Activated CD4-positive, alpha-beta memory T cell treated with anti-CD3 and anti-CD28 coated beads, Interleukin-2, amount 10 ng/mL, durations not matched to agents 7 days and 5 days (primary cell): ENCODE measurements around the gene NAV2. TPM values are rescaled to one million over a fixed set of nuclear protein-coding genes. Genes with fewer than 3 reads are reported as not detected.

Experiments
- CTCF ChIA-PET: fragments of 350-600 bp; sonication (Branson Sonifier 250); formaldehyde crosslinking; loops from one replicate; lab custom pipeline; 2021; ENCODE audit warnings: antibody characterized with exemption, inconsistent platforms; lab: Charles Lee
- POLR2A ChIA-PET: fragments of 350-600 bp; sonication (Branson Sonifier 250); formaldehyde crosslinking; loops from one replicate; lab custom pipeline; 2021; ENCODE audit warnings: antibody characterized with exemption; lab: Charles Lee
- DNase-seq: peaks from one replicate; pipeline ENCODE4 v3.0.0-alpha.2; 2020
- H3K27ac Mint-ChIP-seq: one replicate; pipeline ENCODE4 v1.8.0; 2021; ENCODE audit warnings: mild to moderate bottlenecking, mixed read lengths
- H3K27me3 Mint-ChIP-seq: one replicate; pipeline ENCODE4 v1.8.0; 2021; ENCODE audit warnings: mixed read lengths
- H3K36me3 Mint-ChIP-seq: one replicate; pipeline ENCODE4 v1.8.0; 2021; ENCODE audit warnings: low read depth, mixed read lengths
- H3K4me1 Mint-ChIP-seq: one replicate; pipeline ENCODE4 v1.8.0; 2021; ENCODE audit warnings: mixed read lengths
- H3K4me3 Mint-ChIP-seq: one replicate; pipeline ENCODE4 v1.8.0; 2021; ENCODE audit warnings: mild to moderate bottlenecking, mixed read lengths
- H3K9me3 Mint-ChIP-seq: one replicate; pipeline ENCODE4 v1.8.0; 2021; ENCODE audit warnings: mixed read lengths
- total RNA-seq, 2 experiments: library from RNA; stranded (reverse); gene quantifications; one replicate each; pipeline ENCODE4 v1.2.3, GENCODE V29; 2021

NAV2 gene
- total RNA-seq, 2 experiments from 2014 or later: 0.53 to 0.70 TPM

GRCh38 chr11:19819148-19819547, 106.5 kb downstream of the NAV2 start:
- Mint-ChIP-seq H3K27me3 (peaks cover 6% of the 10 kb centered on the region), H3K9me3 (no peaks in the 10 kb centered on the region), H3K27ac (no peak overlapping the region), H3K4me1 (no peaks in the 10 kb centered on the region), H3K4me3 (no peak overlapping the region), H3K36me3 (no peaks in the 10 kb centered on the region)
- ChIA-PET CTCF (no interaction called here), POLR2A (no interaction called here)
- DNase-seq: no peak

DNA sequence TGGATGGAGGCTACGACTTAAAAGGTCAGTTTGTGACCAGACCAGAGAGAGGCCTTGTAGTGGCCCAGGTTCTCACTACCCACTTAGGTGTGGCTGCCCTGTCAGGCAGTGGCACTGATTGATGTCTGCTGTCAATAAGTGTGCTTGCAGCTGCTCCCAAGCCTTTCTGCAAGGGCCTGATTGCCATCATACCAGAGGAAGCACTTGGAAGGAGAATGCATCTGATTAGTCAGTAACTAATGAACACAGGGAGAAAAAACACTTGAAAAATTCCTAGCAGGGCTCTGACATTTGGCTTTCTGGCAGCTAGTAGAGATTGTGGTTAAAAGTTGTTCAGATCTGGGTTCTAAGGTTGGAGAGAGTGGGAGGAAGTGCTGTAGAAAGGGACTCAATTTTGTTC, 107.5 kb downstream of the NAV2 start:
- POLR2A ChIA-PET: no interaction called here
- CTCF ChIA-PET: no interaction called here
- H3K27ac Mint-ChIP-seq: no peak overlapping the region
- no peaks in the 10 kb centered on the region for H3K9me3 Mint-ChIP-seq
- no peaks in the 10 kb centered on the region for H3K36me3 Mint-ChIP-seq
- no peak overlapping the region for H3K4me3 Mint-ChIP-seq
- H3K27me3 Mint-ChIP-seq: peaks cover 6% of the 10 kb centered on the region
- H3K4me1 Mint-ChIP-seq: no peaks in the 10 kb centered on the region
- DNase-seq: no peak

- Mint-ChIP-seq H3K27me3 (peaks cover 11% of the 10 kb centered on the region), H3K4me1 (no peaks in the 10 kb centered on the region), H3K4me3 (no peak overlapping the region), H3K27ac (no peak overlapping the region), H3K9me3 (no peaks in the 10 kb centered on the region), H3K36me3 (no peaks in the 10 kb centered on the region)
- DNase-seq: no peak
- CTCF ChIA-PET: no interaction called here
- POLR2A ChIA-PET: no interaction called here
Observed at GRCh38 chr11:19821412-19821875, 108.8 kb downstream of the NAV2 start.

DNA sequence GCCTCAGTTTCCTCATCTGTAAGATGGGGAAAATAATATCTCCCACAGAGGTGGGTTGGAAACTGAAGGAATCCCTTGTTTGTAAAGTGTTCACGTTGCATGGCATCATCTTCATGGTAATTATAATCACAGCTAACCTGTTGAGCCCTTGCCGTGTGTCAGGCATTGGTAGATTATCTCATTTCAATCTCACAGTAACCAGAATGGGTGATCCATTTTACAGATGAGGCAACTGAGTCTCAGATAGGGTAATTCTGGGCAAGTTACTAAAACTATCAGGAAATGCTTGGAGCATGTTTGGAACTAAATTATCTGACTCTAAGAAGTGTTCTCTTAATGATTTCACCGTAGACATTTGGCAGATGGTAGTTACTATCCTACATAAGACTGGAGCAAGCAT, 109.4 kb downstream of the NAV2 start:
- H3K9me3 Mint-ChIP-seq: no peaks in the 10 kb centered on the region
- ChIA-PET CTCF (no interaction called here), POLR2A (no interaction called here)
- H3K36me3 Mint-ChIP-seq: no peaks in the 10 kb centered on the region
- H3K27ac Mint-ChIP-seq: no peak overlapping the region
- H3K4me1 Mint-ChIP-seq: no peaks in the 10 kb centered on the region
- H3K27me3 Mint-ChIP-seq: peaks cover 11% of the 10 kb centered on the region
- H3K4me3 Mint-ChIP-seq: no peak overlapping the region
- no peak for DNase-seq

DNA sequence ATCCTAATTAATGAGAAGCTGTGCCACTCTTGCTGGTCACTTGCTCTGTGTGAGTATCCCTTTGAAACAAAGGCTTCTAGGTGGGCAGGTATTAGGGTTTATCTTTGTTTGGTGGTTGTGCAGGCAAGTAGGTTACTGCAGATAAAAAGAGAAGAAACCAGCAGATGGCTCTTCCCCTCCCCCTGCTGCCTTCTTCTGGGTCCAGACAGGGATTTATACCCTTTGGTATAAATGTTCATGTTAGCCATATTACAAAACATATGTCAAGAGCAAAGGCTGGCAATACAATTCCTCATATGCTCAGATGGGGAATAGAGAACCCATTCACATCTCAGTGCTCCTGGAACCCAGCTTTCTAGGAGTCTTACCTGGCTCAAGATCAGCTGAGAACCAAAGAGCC, 109.9 kb downstream of the NAV2 start:
- ChIA-PET POLR2A (no interaction called here), CTCF (no interaction called here)
- Mint-ChIP-seq H3K9me3 (no peaks in the 10 kb centered on the region), H3K4me1 (no peaks in the 10 kb centered on the region), H3K27me3 (peaks cover 11% of the 10 kb centered on the region), H3K4me3 (no peak overlapping the region), H3K27ac (no peak overlapping the region), H3K36me3 (no peaks in the 10 kb centered on the region)
- no peak for DNase-seq

GRCh38 chr11:19826606-19827005, 114.0 kb downstream of the NAV2 start:
- DNase-seq: no peak
- no peak overlapping the region for H3K27ac Mint-ChIP-seq
- no peaks in the 10 kb centered on the region for H3K9me3 Mint-ChIP-seq
- no peaks in the 10 kb centered on the region for H3K36me3 Mint-ChIP-seq
- H3K4me1 Mint-ChIP-seq: no peaks in the 10 kb centered on the region
- POLR2A ChIA-PET: no interaction called here
- CTCF ChIA-PET: interaction anchor here (0.6 to 1.4 kb wide), 2 partner anchors 209 to 263 kb away, joined by 3 to 5 read pairs; no protein-coding TSS in a partner anchor
- H3K27me3 Mint-ChIP-seq: peaks cover 5% of the 10 kb centered on the region
- H3K4me3 Mint-ChIP-seq: no peak overlapping the region

DNA sequence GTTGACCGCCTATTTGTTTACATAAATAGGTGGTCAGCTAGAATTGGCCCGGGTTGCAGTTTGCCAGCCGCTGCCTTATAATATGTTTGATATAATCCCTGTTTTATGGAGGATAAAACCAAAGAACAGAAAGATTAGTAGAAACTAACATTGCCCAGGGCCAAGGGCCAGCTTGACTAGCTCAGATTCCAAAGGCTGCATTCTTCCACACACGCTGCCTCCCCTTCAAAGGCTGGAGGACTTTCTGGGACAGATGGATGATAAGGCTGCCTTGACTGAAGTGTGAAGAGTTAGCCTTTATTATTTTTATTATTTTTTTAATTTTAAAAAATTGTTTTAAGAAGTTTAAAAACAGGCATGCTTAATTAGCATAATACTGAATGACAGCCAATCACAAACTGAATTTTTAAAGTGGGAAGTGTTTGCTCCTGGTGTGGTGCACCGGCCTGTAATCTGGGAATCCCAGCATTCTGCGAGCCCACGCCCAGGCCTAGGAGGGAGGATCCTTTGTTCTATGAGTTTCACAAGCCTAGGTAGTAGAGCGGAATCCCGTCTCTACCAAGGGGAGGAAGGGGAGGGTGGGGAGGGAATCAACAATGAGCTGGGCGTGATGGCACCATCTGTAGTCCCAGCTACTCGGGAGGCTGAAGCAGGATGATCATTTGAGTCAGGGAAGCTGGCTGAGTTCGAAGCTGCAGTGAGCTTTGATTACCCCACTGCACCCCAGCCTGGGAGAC, 114.9 kb downstream of the NAV2 start:
- Mint-ChIP-seq H3K27me3 (peaks cover 5% of the 10 kb centered on the region), H3K4me1 (no peaks in the 10 kb centered on the region), H3K27ac (no peak overlapping the region), H3K9me3 (no peaks in the 10 kb centered on the region), H3K4me3 (no peak overlapping the region), H3K36me3 (no peaks in the 10 kb centered on the region)
- no peak for DNase-seq
- ChIA-PET CTCF (no interaction called here), POLR2A (no interaction called here)

- DNase-seq: no peak
- ChIA-PET CTCF (no interaction called here), POLR2A (no interaction called here)
- Mint-ChIP-seq H3K36me3 (no peaks in the 10 kb centered on the region), H3K4me1 (no peaks in the 10 kb centered on the region), H3K27me3 (peaks cover 5% of the 10 kb centered on the region), H3K9me3 (no peaks in the 10 kb centered on the region), H3K27ac (peak overlapping the region; percentile 62), H3K4me3 (peak overlapping the region; percentile 24)
Observed at GRCh38 chr11:19828382-19829108, 115.9 kb downstream of the NAV2 start.

- H3K27me3 Mint-ChIP-seq: peaks cover 5% of the 10 kb centered on the region
- no peak overlapping the region for H3K4me3 Mint-ChIP-seq
- H3K9me3 Mint-ChIP-seq: no peaks in the 10 kb centered on the region
- no peak for DNase-seq
- POLR2A ChIA-PET: no interaction called here
- CTCF ChIA-PET: no interaction called here
- H3K36me3 Mint-ChIP-seq: no peaks in the 10 kb centered on the region
- H3K4me1 Mint-ChIP-seq: no peaks in the 10 kb centered on the region
- H3K27ac Mint-ChIP-seq: no peak overlapping the region
Observed at GRCh38 chr11:19829109-19829837, 116.6 kb downstream of the NAV2 start.

- H3K36me3 Mint-ChIP-seq: no peaks in the 10 kb centered on the region
- peaks cover 2% of the 10 kb centered on the region for H3K9me3 Mint-ChIP-seq
- no peaks in the 10 kb centered on the region for H3K27me3 Mint-ChIP-seq
- CTCF ChIA-PET: no interaction called here
- no peaks in the 10 kb centered on the region for H3K4me1 Mint-ChIP-seq
- DNase-seq: no peak
- no peak overlapping the region for H3K4me3 Mint-ChIP-seq
- H3K27ac Mint-ChIP-seq: no peak overlapping the region
- POLR2A ChIA-PET: no interaction called here
Observed at GRCh38 chr11:19832086-19832750, 119.6 kb downstream of the NAV2 start.

GRCh38 chr11:19832901-19833300, 120.3 kb downstream of the NAV2 start:
- CTCF ChIA-PET: no interaction called here
- Mint-ChIP-seq H3K9me3 (peaks cover 2% of the 10 kb centered on the region), H3K36me3 (no peaks in the 10 kb centered on the region), H3K4me1 (no peaks in the 10 kb centered on the region), H3K27ac (no peak overlapping the region), H3K27me3 (no peaks in the 10 kb centered on the region), H3K4me3 (no peak overlapping the region)
- POLR2A ChIA-PET: no interaction called here
- DNase-seq: no peak

- ChIA-PET POLR2A (no interaction called here), CTCF (no interaction called here)
- H3K4me1 Mint-ChIP-seq: no peaks in the 10 kb centered on the region
- H3K36me3 Mint-ChIP-seq: no peaks in the 10 kb centered on the region
- H3K27ac Mint-ChIP-seq: no peak overlapping the region
- peaks cover 2% of the 10 kb centered on the region for H3K9me3 Mint-ChIP-seq
- DNase-seq: no peak
- H3K4me3 Mint-ChIP-seq: no peak overlapping the region
- H3K27me3 Mint-ChIP-seq: no peaks in the 10 kb centered on the region
Observed at GRCh38 chr11:19834771-19835170, 122.1 kb downstream of the NAV2 start.

DNA sequence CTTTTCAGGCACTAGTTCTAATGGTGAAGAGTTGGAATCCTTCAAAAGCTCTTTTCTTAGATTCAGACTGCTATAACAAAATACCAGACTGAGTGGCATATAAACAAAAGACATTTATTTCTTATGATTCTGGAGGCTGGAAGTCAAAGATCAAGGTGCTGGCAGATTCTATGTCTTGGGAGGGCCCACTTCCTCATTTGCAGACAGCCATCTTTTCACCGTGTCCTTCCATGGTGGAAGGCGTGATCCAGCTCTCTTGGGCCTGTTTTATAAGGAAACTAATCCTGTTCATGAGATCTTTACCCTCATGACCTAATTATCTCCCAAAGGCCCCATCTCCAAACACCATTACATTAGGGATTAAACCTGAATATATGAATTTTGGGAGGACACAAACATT, 124.0 kb downstream of the NAV2 start:
- ChIA-PET POLR2A (no interaction called here), CTCF (interaction anchor here (1.4 kb wide), 1 partner anchor 94 kb away, joined by 3 read pairs; no protein-coding TSS in a partner anchor)
- Mint-ChIP-seq H3K9me3 (peaks cover 2% of the 10 kb centered on the region), H3K4me3 (no peak overlapping the region), H3K4me1 (no peaks in the 10 kb centered on the region), H3K36me3 (no peaks in the 10 kb centered on the region), H3K27me3 (no peaks in the 10 kb centered on the region), H3K27ac (no peak overlapping the region)
- DNase-seq: no peak
